GM23248 (cell line): ENCODE data around the gene UGT8.

Experiments used
- EZH2 ChIP-seq: fragments of 200-600 bp; sonication (generic); IDR thresholded peaks from 2 replicates; pipeline ENCODE4 v1.6.1; 2018; ENCODE audit warnings: antibody characterized with exemption, mild to moderate bottlenecking; ENCODE audit not compliant: insufficient read depth, poor library complexity, severe bottlenecking
- EZH2phosphoT487 ChIP-seq: fragments of 200-600 bp; sonication (generic); IDR thresholded peaks from 2 replicates; pipeline ENCODE4 v1.6.1; 2018; ENCODE audit warnings: antibody characterized with exemption, moderate library complexity, mild to moderate bottlenecking, low read depth; ENCODE audit not compliant: insufficient read depth

GRCh38 chr4:114593526-114593925 is 5.1 kb upstream of the UGT8 start:
- TF ChIP-seq EZH2phosphoT487 (no peak), EZH2 (no peak)
